B cell (primary cell): ENCODE measurements around the gene SYNJ2. TPM values are rescaled to one million over a fixed set of nuclear protein-coding genes. Genes with fewer than 3 reads are reported as not detected.

ENCODE experiments used
- ATAC-seq: fragments of 200-7000 bp; cut with Tn5 transposase; one replicate; pipeline ENCODE4 v1.10.0; 2021; ENCODE audit warnings: low read depth, mild to moderate bottlenecking, moderate number of reproducible peaks, moderate library complexity
- CTCF ChIA-PET: fragments of 350-600 bp; sonication (Branson Sonifier 250); formaldehyde crosslinking; loops from one replicate; lab custom pipeline; 2021; ENCODE audit warnings: antibody characterized with exemption, inconsistent platforms; lab: Charles Lee
- POLR2A ChIA-PET: fragments of 350-600 bp; sonication (Branson Sonifier 250); formaldehyde crosslinking; loops from one replicate; lab custom pipeline; 2021; ENCODE audit warnings: antibody characterized with exemption; lab: Charles Lee
- DNase-seq: peaks from one replicate; pipeline ENCODE4 v3.0.0; 2013
- H2AFZ ChIP-seq: 2 replicates; pipeline ENCODE4 v1.6.1; 2012; ENCODE audit warnings: mild to moderate bottlenecking, low read depth, low read length; ENCODE audit not compliant: insufficient read depth, poor library complexity, severe bottlenecking
- H3K27ac ChIP-seq, 2 donors: 1 replicate in 1 of 2; 2 replicates in 1 of 2; pipeline ENCODE4 v1.5.1; 2012 to 2013; ENCODE audit warnings: low read length in 2 of 2, mild to moderate bottlenecking in 2 of 2, moderate library complexity in 1 of 2
- H3K27me3 ChIP-seq, 4 experiments: fragments of 200-600 bp in 1 of 4; sonication (generic) in 1 of 4; replicated peaks in 1 of 4; 1 replicate in 2 of 4; 2 replicates in 2 of 4; pipeline versions ENCODE4 v1.6.1 to v1.7.0; 2013 to 2016; ENCODE audit warnings: low read length in 3 of 4, mild to moderate bottlenecking in 2 of 4, mixed read lengths in 1 of 4, moderate library complexity in 1 of 4; ENCODE audit not compliant: insufficient read depth in 4 of 4, control insufficient read depth in 3 of 4; ENCODE audit errors: control extremely low read depth in 1 of 4
- H3K36me3 ChIP-seq, 2 experiments: replicated peaks in 1 of 2; 1 replicate in 1 of 2; 2 replicates in 1 of 2; pipeline versions ENCODE4 v1.6.1 to v1.7.1; 2013; ENCODE audit warnings: low read length in 1 of 2; ENCODE audit not compliant: insufficient read depth in 2 of 2, control insufficient read depth in 1 of 2; ENCODE audit errors: control extremely low read depth in 1 of 2, extremely low read depth in 1 of 2
- H3K4me1 ChIP-seq, 2 donors: fragments of 200-600 bp in 1 of 2; sonication (generic) in 1 of 2; 1 replicate in 1 of 2; 2 replicates in 1 of 2; pipeline versions ENCODE4 v1.5.1 to v1.6.1; 2013 to 2017; ENCODE audit warnings: low read length in 2 of 2; ENCODE audit not compliant: control insufficient read depth in 2 of 2, insufficient read depth in 2 of 2
- H3K4me2 ChIP-seq: replicated peaks from 2 replicates; pipeline ENCODE3; 2012; ENCODE audit warnings: mild to moderate bottlenecking, low read depth, low read length; ENCODE audit not compliant: poor library complexity, severe bottlenecking
- H3K4me3 ChIP-seq, 5 experiments: fragments of 200-600 bp in 1 of 5; sonication (generic) in 1 of 5; 1 replicate in 3 of 5; 2 replicates in 2 of 5; pipeline versions ENCODE4 v1.5.1 to v1.7.0; 2011 to 2016; ENCODE audit warnings: low read length in 4 of 5, mild to moderate bottlenecking in 4 of 5, low read depth in 2 of 5, control low read depth in 1 of 5, moderate library complexity in 1 of 5; ENCODE audit not compliant: insufficient read depth in 1 of 5; ENCODE audit errors: control extremely low read depth in 1 of 5, extremely low read depth in 1 of 5
- H3K79me2 ChIP-seq: fragments of 200-600 bp; sonication (generic); one replicate; pipeline ENCODE4 v1.6.0; 2016; ENCODE audit warnings: low read length; ENCODE audit not compliant: control insufficient read depth, insufficient read depth
- H3K9ac ChIP-seq: fragments of 200-600 bp; sonication (generic); 2 replicates; pipeline ENCODE4 v1.6.1; 2017; ENCODE audit warnings: mild to moderate bottlenecking, low read length, moderate library complexity
- H3K9me3 ChIP-seq, 3 donors: one replicate each; pipeline versions ENCODE4 v1.6.1 to v1.7.1; 2013; ENCODE audit warnings: low read length in 2 of 3; ENCODE audit not compliant: control insufficient read depth in 2 of 3, insufficient read depth in 1 of 3; ENCODE audit errors: control extremely low read depth in 1 of 3
- H4K20me1 ChIP-seq: 2 replicates; pipeline ENCODE4 v1.6.0; 2012; ENCODE audit warnings: mild to moderate bottlenecking, low read length; ENCODE audit not compliant: insufficient read depth, control insufficient read depth, poor library complexity, severe bottlenecking
- H3K27ac Mint-ChIP-seq: one replicate; pipeline ENCODE4 v1.8.0; 2021; ENCODE audit warnings: mixed read lengths
- H3K27me3 Mint-ChIP-seq: one replicate; pipeline ENCODE4 v1.8.0; 2021; ENCODE audit warnings: mixed read lengths
- H3K4me1 Mint-ChIP-seq: one replicate; pipeline ENCODE4 v1.8.0; 2021; ENCODE audit warnings: mixed read lengths
- H3K4me3 Mint-ChIP-seq: one replicate; pipeline ENCODE4 v1.8.0; 2021; ENCODE audit warnings: mixed read lengths
- H3K9me3 Mint-ChIP-seq: one replicate; pipeline ENCODE4 v1.8.0; 2022; ENCODE audit warnings: mixed read lengths; ENCODE audit not compliant: insufficient read depth
- EZH2 ChIP-seq: IDR thresholded peaks from 2 replicates; pipeline ENCODE4 v1.6.1; 2012; ENCODE audit warnings: borderline replicate concordance, low read depth, mild to moderate bottlenecking, moderate library complexity, low read length; ENCODE audit not compliant: insufficient read depth, poor library complexity, severe bottlenecking
- WGBS: methylation state at CpG from one replicate; pipeline ENCODE4 v1.1.5; 2013; ENCODE audit warnings: missing lambda C conversion rate; ENCODE audit not compliant: insufficient coverage; 5-methylcytosine and 5-hydroxymethylcytosine counted together
- intact Hi-C: fragments of 100-400 bp; cut with micrococcal nuclease; formaldehyde crosslinking; loops from one replicate; pipeline ENCODE4 v1.10.0; 2022
- polyA plus RNA-seq: library from polyadenylated mRNA; depleted of rRNA; stranded (reverse); fragments of >200 nt; gene quantifications from 2 replicates; pipeline ENCODE4 v1.2.3, GENCODE V29; 2012
- total RNA-seq, 2 donors: library from RNA; stranded (reverse); fragments of 120-200 nt in 1 of 2; gene quantifications; 1 replicate in 1 of 2; 2 replicates in 1 of 2; pipeline versions ENCODE4 v1.2.3 to v1.2.4, GENCODE V29; 2013 to 2022
- TF ChIP-seq, protein P1 (sequence below): fragments of 200-600 bp; IDR thresholded peaks from one replicate; pipeline ENCODE4 v1.8.0; 2022; ENCODE audit warnings: antibody characterized with exemption, mild to moderate bottlenecking

SYNJ2 gene
- total and polyA plus RNA-seq, 2 donors (not counting 1 experiment from before 2014, with no cell fraction given), result 5.2 to 11.4 TPM

- Histone ChIP-seq H3K27me3 (no peaks in the 10 kb centered on the region), H3K79me2 (no peaks in the 10 kb centered on the region), H3K9me3 (no peaks in the 10 kb centered on the region), H3K4me3 (no peak overlapping the region), H3K27ac (no peak overlapping the region), H4K20me1 (no peaks in the 10 kb centered on the region), H2AFZ (no peak overlapping the region), H3K4me2 (no peak overlapping the region), H3K9ac (no peak overlapping the region), H3K36me3 (peaks cover 0 to 23% of the 10 kb centered on the region in 2 experiments), H3K4me1 (no peaks in the 10 kb centered on the region)
- POLR2A ChIA-PET, result no interaction called here
- Mint-ChIP-seq H3K4me1 (no peaks in the 10 kb centered on the region), H3K27ac (no peak overlapping the region), H3K9me3 (no peaks in the 10 kb centered on the region), H3K4me3 (no peak overlapping the region), H3K27me3 (no peaks in the 10 kb centered on the region)
- CTCF ChIA-PET, result interaction anchor here (0.6 to 1.2 kb wide), 2 partner anchors 17 to 120 kb away, joined by 3 read pairs; no protein-coding TSS in a partner anchor
- TF ChIP-seq EZH2, result no peak
- TF ChIP-seq, protein P1, sequence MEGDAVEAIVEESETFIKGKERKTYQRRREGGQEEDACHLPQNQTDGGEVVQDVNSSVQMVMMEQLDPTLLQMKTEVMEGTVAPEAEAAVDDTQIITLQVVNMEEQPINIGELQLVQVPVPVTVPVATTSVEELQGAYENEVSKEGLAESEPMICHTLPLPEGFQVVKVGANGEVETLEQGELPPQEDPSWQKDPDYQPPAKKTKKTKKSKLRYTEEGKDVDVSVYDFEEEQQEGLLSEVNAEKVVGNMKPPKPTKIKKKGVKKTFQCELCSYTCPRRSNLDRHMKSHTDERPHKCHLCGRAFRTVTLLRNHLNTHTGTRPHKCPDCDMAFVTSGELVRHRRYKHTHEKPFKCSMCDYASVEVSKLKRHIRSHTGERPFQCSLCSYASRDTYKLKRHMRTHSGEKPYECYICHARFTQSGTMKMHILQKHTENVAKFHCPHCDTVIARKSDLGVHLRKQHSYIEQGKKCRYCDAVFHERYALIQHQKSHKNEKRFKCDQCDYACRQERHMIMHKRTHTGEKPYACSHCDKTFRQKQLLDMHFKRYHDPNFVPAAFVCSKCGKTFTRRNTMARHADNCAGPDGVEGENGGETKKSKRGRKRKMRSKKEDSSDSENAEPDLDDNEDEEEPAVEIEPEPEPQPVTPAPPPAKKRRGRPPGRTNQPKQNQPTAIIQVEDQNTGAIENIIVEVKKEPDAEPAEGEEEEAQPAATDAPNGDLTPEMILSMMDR, result no peak
- 96% methylated on average over 9 of the region's 20 CpGs for WGBS
- intact Hi-C loops, result no loop called here
- no peak for ATAC-seq
- no peak for DNase-seq
These were observed 64.8 kb downstream of the SYNJ2 start for GRCh38 chr6:158046201-158047126.

- 92% methylated on average over 6 of the region's 10 CpGs for WGBS
- no peak overlapping the region for H3K4me2 ChIP-seq
- no peaks in the 10 kb centered on the region for H3K9me3 Mint-ChIP-seq
These were observed 65.5 kb downstream of the SYNJ2 start for GRCh38 chr6:158047127-158047518.

More at GRCh38 chr6:158047127-158047518, 65.5 kb downstream of the SYNJ2 start:
- Histone ChIP-seq H3K27me3 (no peaks in the 10 kb centered on the region), H3K4me3 (no peak overlapping the region), H3K79me2 (no peaks in the 10 kb centered on the region), H3K27ac (no peak overlapping the region), H3K9ac (no peak overlapping the region), H3K36me3 (peaks cover 0 to 21% of the 10 kb centered on the region in 2 experiments), H4K20me1 (no peaks in the 10 kb centered on the region), H3K4me1 (no peaks in the 10 kb centered on the region), H3K9me3 (no peaks in the 10 kb centered on the region), H2AFZ (no peak overlapping the region)
- ATAC-seq (no peak), DNase-seq (no peak)
- CTCF ChIA-PET, result interaction anchor here (0.6 to 1.2 kb wide), 2 partner anchors 17 to 120 kb away, joined by 3 read pairs; no protein-coding TSS in a partner anchor
- intact Hi-C loops, result no loop called here
- no peak overlapping the region for H3K4me3 Mint-ChIP-seq
- H3K4me1 Mint-ChIP-seq, result no peaks in the 10 kb centered on the region
- H3K27me3 Mint-ChIP-seq, result no peaks in the 10 kb centered on the region
- H3K27ac Mint-ChIP-seq, result no peak overlapping the region
- POLR2A ChIA-PET, result interaction anchor here (0.6 kb wide), 1 partner anchor 1163 kb away, joined by 4 read pairs; no protein-coding TSS in a partner anchor
- TF ChIP-seq, protein P1, result no peak
- no peak for TF ChIP-seq EZH2
